ENCODE measurements around the gene PRDM5.

The PRDM5 gene

GRCh38 chr4:120720354-120720934, 202.1 kb downstream of the PRDM5 start:
- Histone ChIP-seq H3K4me3 (ENCODE audit: control insufficient read depth in 1 of 7, extremely low read depth in 1 of 7, insufficient read depth in 4 of 7, low read depth in 2 of 7, low read length in 6 of 7) (no peak overlapping the region), H3K4me1 (ENCODE audit: control extremely low read depth in 1 of 4, control insufficient read depth in 4 of 4, insufficient read depth in 4 of 4, low read length in 3 of 4) (peaks cover 0 to 9% (median 4%) of the 10 kb centered on the region in 4 experiments), H3K27me3 (replicated peaks in 2 of 5; ENCODE audit: control insufficient read depth in 4 of 5, insufficient read depth in 5 of 5, low read length in 4 of 5) (no peaks in the 10 kb centered on the region), H3K27ac (ENCODE audit: insufficient read depth in 1 of 2, low read depth in 1 of 2, low read length in 2 of 2, poor library complexity in 1 of 2, severe bottlenecking in 2 of 2) (no peak overlapping the region), H3K36me3 (ENCODE audit: control insufficient read depth in 4 of 4, insufficient read depth in 4 of 4, low read length in 3 of 4) (no peaks in the 10 kb centered on the region), H3K9me3 (ENCODE audit: control extremely low read depth in 1 of 5, control insufficient read depth in 4 of 5, insufficient read depth in 2 of 5, low read depth in 1 of 5, low read length in 4 of 5) (no peaks in the 10 kb centered on the region)
- 83% methylated on average over 3 of the region's 5 CpGs for WGBS (ENCODE audit: insufficient coverage)
- DNase-seq = peak in 1 of 3 donors; percentile 15
- ChIA-PET CTCF (interaction anchor here (0.6 to 2.4 kb wide), 8 partner anchors 10 to 257 kb away, joined by 3 to 5 read pairs (median 4); no protein-coding TSS in a partner anchor), POLR2A (no interaction called here)

DNA sequence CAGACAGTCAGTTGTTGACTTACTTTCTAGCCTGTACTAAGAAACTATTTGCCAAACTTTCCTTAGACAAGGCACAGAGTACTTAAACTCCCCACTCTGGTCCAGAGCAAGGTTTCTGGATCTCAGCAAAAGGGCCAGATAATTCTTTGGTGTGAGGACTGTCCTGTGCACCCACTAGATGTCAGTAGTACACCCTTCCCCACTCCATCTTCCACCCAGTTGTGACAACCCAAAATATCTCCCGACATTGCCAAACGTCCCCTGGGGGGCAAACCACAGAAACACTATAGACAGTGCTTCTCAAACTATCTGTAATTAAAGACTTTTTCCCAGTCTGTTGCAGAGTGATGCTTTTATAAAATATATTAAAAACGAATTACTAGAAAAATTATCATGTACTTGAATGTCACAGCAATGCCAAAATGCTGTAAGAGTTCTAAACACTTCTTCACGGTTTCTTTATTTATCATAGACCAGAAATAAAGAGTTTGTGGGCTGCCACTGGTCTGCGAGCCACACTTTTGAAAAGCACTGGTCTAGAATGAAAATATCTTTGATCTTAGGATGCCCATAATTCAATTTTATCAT, 203.5 kb downstream of the PRDM5 start:
- 17% methylated on average over 1 of the region's 5 CpGs for WGBS (ENCODE audit: insufficient coverage)
- peak; percentile 44 to 72 (median 62) for DNase-seq
- Histone ChIP-seq H3K36me3 (ENCODE audit: control insufficient read depth in 4 of 4, insufficient read depth in 4 of 4, low read length in 3 of 4) (no peaks in the 10 kb centered on the region), H3K27ac (ENCODE audit: insufficient read depth in 1 of 2, low read depth in 1 of 2, low read length in 2 of 2, poor library complexity in 1 of 2, severe bottlenecking in 2 of 2) (no peak overlapping the region), H3K4me3 (ENCODE audit: control insufficient read depth in 1 of 7, extremely low read depth in 1 of 7, insufficient read depth in 4 of 7, low read depth in 2 of 7, low read length in 6 of 7) (no peak overlapping the region), H3K9me3 (ENCODE audit: control extremely low read depth in 1 of 5, control insufficient read depth in 4 of 5, insufficient read depth in 2 of 5, low read depth in 1 of 5, low read length in 4 of 5) (no peaks in the 10 kb centered on the region), H3K4me1 (ENCODE audit: control extremely low read depth in 1 of 4, control insufficient read depth in 4 of 4, insufficient read depth in 4 of 4, low read length in 3 of 4) (peaks cover 10 to 20% (median 12%) of the 10 kb centered on the region in 4 experiments), H3K27me3 (replicated peaks in 2 of 5; ENCODE audit: control insufficient read depth in 4 of 5, insufficient read depth in 5 of 5, low read length in 4 of 5) (no peaks in the 10 kb centered on the region)
- ChIA-PET CTCF (interaction anchor here (1.1 to 1.8 kb wide), 6 partner anchors 10 to 650 kb away, joined by 3 to 5 read pairs (median 4); no protein-coding TSS in a partner anchor), POLR2A (interaction anchor here (0.7 kb wide), 1 partner anchor 390 kb away, joined by 3 read pairs; no protein-coding TSS in a partner anchor)

DNA sequence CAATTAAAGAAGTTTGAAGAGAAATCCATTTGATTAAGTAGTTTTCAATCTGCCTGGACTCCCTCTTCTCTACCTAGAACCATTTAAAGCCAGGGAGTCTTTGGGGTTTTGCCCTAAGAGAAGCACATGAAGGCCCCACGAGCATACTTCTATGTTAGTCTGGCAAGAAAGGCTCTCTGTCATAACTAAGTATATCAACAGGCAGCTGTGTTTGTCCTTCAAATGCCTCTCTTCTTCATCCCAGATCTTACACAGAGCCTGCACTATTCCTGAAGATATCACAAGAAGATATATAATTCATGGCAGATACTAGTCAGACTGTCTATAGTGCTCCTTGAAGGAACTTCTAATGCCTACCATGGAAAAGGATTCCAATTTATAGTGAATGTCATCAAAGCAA, 206.2 kb downstream of the PRDM5 start:
- peaks cover 10 to 20% (median 12%) of the 10 kb centered on the region in 4 experiments for H3K4me1 ChIP-seq (ENCODE audit: control extremely low read depth in 1 of 4, control insufficient read depth in 4 of 4, insufficient read depth in 4 of 4, low read length in 3 of 4)
- 100% methylated on average over 1 of the region's 1 CpG for WGBS (ENCODE audit: insufficient coverage)
- H3K27me3 ChIP-seq (replicated peaks in 2 of 5; ENCODE audit: control insufficient read depth in 4 of 5, insufficient read depth in 5 of 5, low read length in 4 of 5) = no peaks in the 10 kb centered on the region
- ChIA-PET CTCF (interaction anchor here (0.7 to 0.8 kb wide), 2 partner anchors 15 to 204 kb away, joined by 3 to 5 read pairs; no protein-coding TSS in a partner anchor), POLR2A (no interaction called here)
- no peak overlapping the region for H3K4me3 ChIP-seq (ENCODE audit: control insufficient read depth in 1 of 7, extremely low read depth in 1 of 7, insufficient read depth in 4 of 7, low read depth in 2 of 7, low read length in 6 of 7)
- no peaks in the 10 kb centered on the region for H3K36me3 ChIP-seq (ENCODE audit: control insufficient read depth in 4 of 4, insufficient read depth in 4 of 4, low read length in 3 of 4)
- no peak for DNase-seq
- no peaks in the 10 kb centered on the region for H3K9me3 ChIP-seq (ENCODE audit: control extremely low read depth in 1 of 5, control insufficient read depth in 4 of 5, insufficient read depth in 2 of 5, low read depth in 1 of 5, low read length in 4 of 5)
- no peak overlapping the region for H3K27ac ChIP-seq (ENCODE audit: insufficient read depth in 1 of 2, low read depth in 1 of 2, low read length in 2 of 2, poor library complexity in 1 of 2, severe bottlenecking in 2 of 2)

DNA sequence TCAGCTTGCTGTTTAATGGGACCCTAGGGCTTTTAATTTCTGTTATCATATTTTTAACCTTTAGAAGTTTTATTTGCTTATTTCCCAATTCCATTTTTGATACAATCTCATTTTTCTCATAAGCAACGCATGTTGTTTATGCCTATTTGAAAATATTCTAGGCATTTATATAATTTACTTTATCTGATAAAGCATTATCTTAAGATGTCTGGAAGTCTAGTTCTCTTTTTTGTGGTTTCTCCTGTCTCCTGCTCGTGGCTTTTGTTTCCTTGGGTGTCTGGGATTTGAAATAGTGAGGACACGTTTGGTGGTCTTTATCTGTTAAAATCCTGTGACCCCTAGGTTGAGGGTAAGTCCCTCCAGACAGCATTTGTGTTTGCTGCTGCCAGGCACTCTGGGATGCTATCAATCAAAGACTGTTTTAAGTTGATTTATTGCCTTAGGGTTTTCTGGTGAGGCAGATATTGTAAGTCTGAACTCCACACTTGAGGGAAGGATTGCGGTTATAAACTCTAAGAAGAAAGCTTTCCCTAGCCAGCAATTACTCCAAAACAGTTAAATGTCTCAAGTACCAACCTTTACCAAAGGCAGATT, 208.0 kb downstream of the PRDM5 start:
- Histone ChIP-seq H3K36me3 (ENCODE audit: control insufficient read depth in 4 of 4, insufficient read depth in 4 of 4, low read length in 3 of 4) (no peaks in the 10 kb centered on the region), H3K4me3 (ENCODE audit: control insufficient read depth in 1 of 7, extremely low read depth in 1 of 7, insufficient read depth in 4 of 7, low read depth in 2 of 7, low read length in 6 of 7) (no peak overlapping the region), H3K27me3 (replicated peaks in 2 of 5; ENCODE audit: control insufficient read depth in 4 of 5, insufficient read depth in 5 of 5, low read length in 4 of 5) (no peaks in the 10 kb centered on the region), H3K4me1 (ENCODE audit: control extremely low read depth in 1 of 4, control insufficient read depth in 4 of 4, insufficient read depth in 4 of 4, low read length in 3 of 4) (peaks cover 10 to 19% (median 12%) of the 10 kb centered on the region in 4 experiments), H3K27ac (ENCODE audit: insufficient read depth in 1 of 2, low read depth in 1 of 2, low read length in 2 of 2, poor library complexity in 1 of 2, severe bottlenecking in 2 of 2) (no peak overlapping the region), H3K9me3 (ENCODE audit: control extremely low read depth in 1 of 5, control insufficient read depth in 4 of 5, insufficient read depth in 2 of 5, low read depth in 1 of 5, low read length in 4 of 5) (no peaks in the 10 kb centered on the region)
- POLR2A ChIA-PET = interaction anchor here (0.7 kb wide), 1 partner anchor 59 kb away, joined by 3 read pairs; no protein-coding TSS in a partner anchor
- CTCF ChIA-PET = interaction anchor here (1.6 kb wide), 1 partner anchor 20 kb away, joined by 3 read pairs; no protein-coding TSS in a partner anchor
- 0% methylated on average over 1 of the region's 4 CpGs for WGBS (ENCODE audit: insufficient coverage)
- peak; percentile 14 to 66 (median 63) for DNase-seq

GRCh38 chr4:120709991-120710390, 212.5 kb downstream of the PRDM5 start:
- H3K4me3 ChIP-seq (ENCODE audit: control insufficient read depth in 1 of 7, extremely low read depth in 1 of 7, insufficient read depth in 4 of 7, low read depth in 2 of 7, low read length in 6 of 7) = no peak overlapping the region
- 100% methylated on average over 2 of the region's 3 CpGs for WGBS (ENCODE audit: insufficient coverage)
- no peak overlapping the region for H3K27ac ChIP-seq (ENCODE audit: insufficient read depth in 1 of 2, low read depth in 1 of 2, low read length in 2 of 2, poor library complexity in 1 of 2, severe bottlenecking in 2 of 2)
- H3K9me3 ChIP-seq (ENCODE audit: control extremely low read depth in 1 of 5, control insufficient read depth in 4 of 5, insufficient read depth in 2 of 5, low read depth in 1 of 5, low read length in 4 of 5) = peaks cover 0 to 6% (median 0%) of the 10 kb centered on the region in 5 experiments
- H3K4me1 ChIP-seq (ENCODE audit: control extremely low read depth in 1 of 4, control insufficient read depth in 4 of 4, insufficient read depth in 4 of 4, low read length in 3 of 4) = peaks cover 2 to 8% (median 6%) of the 10 kb centered on the region in 4 experiments
- POLR2A ChIA-PET = no interaction called here
- no peaks in the 10 kb centered on the region for H3K36me3 ChIP-seq (ENCODE audit: control insufficient read depth in 4 of 4, insufficient read depth in 4 of 4, low read length in 3 of 4)
- no peak for DNase-seq
- CTCF ChIA-PET = interaction anchor here (1.4 kb wide), 1 partner anchor 11 kb away, joined by 5 read pairs; no protein-coding TSS in a partner anchor
- no peaks in the 10 kb centered on the region for H3K27me3 ChIP-seq (replicated peaks in 2 of 5; ENCODE audit: control insufficient read depth in 4 of 5, insufficient read depth in 5 of 5, low read length in 4 of 5)

DNA sequence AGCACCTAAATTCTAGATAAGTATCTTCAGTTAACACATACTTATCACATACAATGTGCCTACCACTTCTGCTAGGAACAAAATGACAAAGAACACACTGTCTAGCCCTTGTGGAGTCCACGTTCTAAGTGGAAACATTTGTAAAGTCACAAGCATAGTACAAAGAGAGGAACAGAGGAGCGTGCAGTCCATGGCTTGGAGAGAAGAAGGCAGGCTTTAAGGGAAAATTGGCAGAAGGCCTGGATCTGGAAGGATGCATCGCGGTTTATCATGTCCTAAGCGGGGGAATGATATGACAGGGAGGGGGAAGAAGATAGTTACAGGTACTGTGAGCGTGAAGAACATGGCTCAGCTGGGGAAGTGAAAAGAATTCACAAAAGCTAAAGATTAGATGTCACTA, 218.0 kb downstream of the PRDM5 start:
- no peaks in the 10 kb centered on the region for H3K27me3 ChIP-seq (replicated peaks in 2 of 5; ENCODE audit: control insufficient read depth in 4 of 5, insufficient read depth in 5 of 5, low read length in 4 of 5)
- peaks cover 0 to 6% (median 0%) of the 10 kb centered on the region in 5 experiments for H3K9me3 ChIP-seq (ENCODE audit: control extremely low read depth in 1 of 5, control insufficient read depth in 4 of 5, insufficient read depth in 2 of 5, low read depth in 1 of 5, low read length in 4 of 5)
- no peak overlapping the region for H3K4me3 ChIP-seq (ENCODE audit: control insufficient read depth in 1 of 7, extremely low read depth in 1 of 7, insufficient read depth in 4 of 7, low read depth in 2 of 7, low read length in 6 of 7)
- no peaks in the 10 kb centered on the region for H3K4me1 ChIP-seq (ENCODE audit: control extremely low read depth in 1 of 4, control insufficient read depth in 4 of 4, insufficient read depth in 4 of 4, low read length in 3 of 4)
- ChIA-PET CTCF (no interaction called here), POLR2A (no interaction called here)
- 100% methylated on average over 4 of the region's 6 CpGs for WGBS (ENCODE audit: insufficient coverage)
- no peak overlapping the region for H3K27ac ChIP-seq (ENCODE audit: insufficient read depth in 1 of 2, low read depth in 1 of 2, low read length in 2 of 2, poor library complexity in 1 of 2, severe bottlenecking in 2 of 2)
- H3K36me3 ChIP-seq (ENCODE audit: control insufficient read depth in 4 of 4, insufficient read depth in 4 of 4, low read length in 3 of 4) = no peaks in the 10 kb centered on the region
- no peak for DNase-seq

- CTCF ChIA-PET = no interaction called here
- no peak overlapping the region for H3K27ac ChIP-seq (ENCODE audit: insufficient read depth in 1 of 2, low read depth in 1 of 2, low read length in 2 of 2, poor library complexity in 1 of 2, severe bottlenecking in 2 of 2)
- POLR2A ChIA-PET = interaction anchor here (0.6 kb wide), 2 partner anchors 9 to 1933 kb away, joined by 3 read pairs; no protein-coding TSS in a partner anchor
- no peak overlapping the region for H3K4me3 ChIP-seq (ENCODE audit: control insufficient read depth in 1 of 7, extremely low read depth in 1 of 7, insufficient read depth in 4 of 7, low read depth in 2 of 7, low read length in 6 of 7)
- no peaks in the 10 kb centered on the region for H3K4me1 ChIP-seq (ENCODE audit: control extremely low read depth in 1 of 4, control insufficient read depth in 4 of 4, insufficient read depth in 4 of 4, low read length in 3 of 4)
- DNase-seq = no peak
- no peaks in the 10 kb centered on the region for H3K27me3 ChIP-seq (replicated peaks in 2 of 5; ENCODE audit: control insufficient read depth in 4 of 5, insufficient read depth in 5 of 5, low read length in 4 of 5)
- WGBS (ENCODE audit: insufficient coverage) = 100% methylated on average over 1 of the region's 1 CpG
- H3K9me3 ChIP-seq (ENCODE audit: control extremely low read depth in 1 of 5, control insufficient read depth in 4 of 5, insufficient read depth in 2 of 5, low read depth in 1 of 5, low read length in 4 of 5) = peaks cover 0 to 6% (median 0%) of the 10 kb centered on the region in 5 experiments
- no peaks in the 10 kb centered on the region for H3K36me3 ChIP-seq (ENCODE audit: control insufficient read depth in 4 of 4, insufficient read depth in 4 of 4, low read length in 3 of 4)
Measured at GRCh38 chr4:120703908-120704307, 218.6 kb downstream of the PRDM5 start.

All from common myeloid progenitor, CD34-positive (primary cell).